ENCODE results near the gene MTUS2.

Gene MTUS2

GRCh38 chr13:29529754-29530153, 709.6 kb downstream of the MTUS2 start:
- Histone ChIP-seq H3K4me3 (ENCODE audit: low read length) (no peak overlapping the region), H4K20me1 (ENCODE audit: control insufficient read depth, insufficient read depth, low read depth, low read length) (peaks cover 4% of the 10 kb centered on the region; the same call in 1 of the 2 replicates), H3K9me2 (replicated peaks; ENCODE audit: control insufficient read depth, low read length) (no peaks in the 10 kb centered on the region), H3K79me2 (ENCODE audit: control insufficient read depth, low read length) (0 out of 2 replicates have a peak, but pooled peaks cover 3% of the 10 kb centered on the region), H3K27me3 (ENCODE audit: control insufficient read depth, low read length) (no peaks in the 10 kb centered on the region), H3K4me2 (ENCODE audit: low read length) (no peak overlapping the region), H3K9me3 (ENCODE audit: control insufficient read depth, insufficient read depth, low read length) (no peaks in the 10 kb centered on the region), H3K4me1 (ENCODE audit: control insufficient read depth, low read length) (no peaks in the 10 kb centered on the region), H3K27ac (ENCODE audit: low read depth, low read length) (no peak overlapping the region), H3K36me3 (ENCODE audit: control insufficient read depth, low read length) (peaks cover 92% of the 10 kb centered on the region), H3F3A (ENCODE audit: control insufficient read depth, insufficient read depth) (no peaks in the 10 kb centered on the region)
- TF ChIP-seq CTCF (IDR thresholded peaks at IDR 0.05; ENCODE audit: low read depth, low read length, poor library complexity, severe bottlenecking) (no peak), EZH2phosphoT487 (IDR thresholded peaks at IDR 0.05; ENCODE audit: borderline replicate concordance, low read length) (no peak)

GRCh38 chr13:29530901-29531300, 710.8 kb downstream of the MTUS2 start:
- Histone ChIP-seq H3K9me3 (ENCODE audit: control insufficient read depth, insufficient read depth, low read length) (no peaks in the 10 kb centered on the region), H3K79me2 (ENCODE audit: control insufficient read depth, low read length) (peaks cover 6% of the 10 kb centered on the region), H4K20me1 (ENCODE audit: control insufficient read depth, insufficient read depth, low read depth, low read length) (peaks cover 4% of the 10 kb centered on the region; the same call in 1 of the 2 replicates), H3K27ac (ENCODE audit: low read depth, low read length) (no peak overlapping the region), H3K36me3 (ENCODE audit: control insufficient read depth, low read length) (peaks cover 91% of the 10 kb centered on the region), H3K4me1 (ENCODE audit: control insufficient read depth, low read length) (no peaks in the 10 kb centered on the region), H3F3A (ENCODE audit: control insufficient read depth, insufficient read depth) (no peaks in the 10 kb centered on the region), H3K4me2 (ENCODE audit: low read length) (no peak overlapping the region), H3K9me2 (replicated peaks; ENCODE audit: control insufficient read depth, low read length) (no peaks in the 10 kb centered on the region), H3K27me3 (ENCODE audit: control insufficient read depth, low read length) (no peaks in the 10 kb centered on the region), H3K4me3 (ENCODE audit: low read length) (no peak overlapping the region)
- TF ChIP-seq EZH2phosphoT487 (IDR thresholded peaks at IDR 0.05; ENCODE audit: borderline replicate concordance, low read length) (no peak), CTCF (IDR thresholded peaks at IDR 0.05; ENCODE audit: low read depth, low read length, poor library complexity, severe bottlenecking) (no peak)

- no peak overlapping the region for H3K4me3 ChIP-seq (ENCODE audit: low read length)
- no peaks in the 10 kb centered on the region for H3K27me3 ChIP-seq (ENCODE audit: control insufficient read depth, low read length)
- no peaks in the 10 kb centered on the region for H3K4me1 ChIP-seq (ENCODE audit: control insufficient read depth, low read length)
- peaks cover 94% of the 10 kb centered on the region for H3K36me3 ChIP-seq (ENCODE audit: control insufficient read depth, low read length)
- H3F3A ChIP-seq (ENCODE audit: control insufficient read depth, insufficient read depth), result no peaks in the 10 kb centered on the region
- H4K20me1 ChIP-seq (ENCODE audit: control insufficient read depth, insufficient read depth, low read depth, low read length), result peaks cover 4% of the 10 kb centered on the region; the same call in 1 of the 2 replicates
- peaks cover 17% of the 10 kb centered on the region for H3K79me2 ChIP-seq (ENCODE audit: control insufficient read depth, low read length)
- H3K4me2 ChIP-seq (ENCODE audit: low read length), result no peak overlapping the region
- no peak for TF ChIP-seq CTCF (IDR thresholded peaks at IDR 0.05; ENCODE audit: low read depth, low read length, poor library complexity, severe bottlenecking)
- TF ChIP-seq EZH2phosphoT487 (IDR thresholded peaks at IDR 0.05; ENCODE audit: borderline replicate concordance, low read length), result no peak
- H3K27ac ChIP-seq (ENCODE audit: low read depth, low read length), result no peak overlapping the region
- no peaks in the 10 kb centered on the region for H3K9me2 ChIP-seq (replicated peaks; ENCODE audit: control insufficient read depth, low read length)
- H3K9me3 ChIP-seq (ENCODE audit: control insufficient read depth, insufficient read depth, low read length), result no peaks in the 10 kb centered on the region
Measured at GRCh38 chr13:29532116-29532515, 712.0 kb downstream of the MTUS2 start.

All from DOHH2 (cell line).